ENCODE measurements around the gene CERS1. TPM values are rescaled to one million over a fixed set of nuclear protein-coding genes. Genes with fewer than 3 reads are reported as not detected.
"Not testable (repeated sequence)": the region's sequence is repeated elsewhere in the genome, so short reads cannot be mapped to it uniquely, and the experiment has no call there.

The CERS1 gene
- total RNA-seq, 2 donors from 2014 or later: 0.80 to 2.1 TPM

GRCh38 chr19:18920400-18920799 is 24.4 kb upstream of the CERS1 start:
- DNase-seq: no peak
- intact Hi-C loops (cut with DNase I): no loop called here
- no peak for ATAC-seq

DNA sequence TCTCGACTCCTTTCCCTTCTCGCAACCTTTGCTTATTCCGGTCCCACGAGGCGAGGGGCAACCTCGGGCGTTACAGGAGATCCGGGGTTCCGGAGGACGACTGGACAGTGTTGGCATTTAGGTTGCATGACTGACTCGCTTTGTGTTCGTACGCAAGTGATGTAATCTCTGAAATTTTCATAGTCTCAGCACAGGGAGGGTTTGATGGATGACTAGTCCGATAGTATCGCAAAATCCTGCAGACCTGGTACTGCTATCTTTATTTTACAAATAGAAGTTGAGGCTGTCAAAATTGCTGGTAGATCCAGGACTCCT is 23.9 kb upstream of the CERS1 start:
- intact Hi-C loops (cut with DNase I): no loop called here

DNA sequence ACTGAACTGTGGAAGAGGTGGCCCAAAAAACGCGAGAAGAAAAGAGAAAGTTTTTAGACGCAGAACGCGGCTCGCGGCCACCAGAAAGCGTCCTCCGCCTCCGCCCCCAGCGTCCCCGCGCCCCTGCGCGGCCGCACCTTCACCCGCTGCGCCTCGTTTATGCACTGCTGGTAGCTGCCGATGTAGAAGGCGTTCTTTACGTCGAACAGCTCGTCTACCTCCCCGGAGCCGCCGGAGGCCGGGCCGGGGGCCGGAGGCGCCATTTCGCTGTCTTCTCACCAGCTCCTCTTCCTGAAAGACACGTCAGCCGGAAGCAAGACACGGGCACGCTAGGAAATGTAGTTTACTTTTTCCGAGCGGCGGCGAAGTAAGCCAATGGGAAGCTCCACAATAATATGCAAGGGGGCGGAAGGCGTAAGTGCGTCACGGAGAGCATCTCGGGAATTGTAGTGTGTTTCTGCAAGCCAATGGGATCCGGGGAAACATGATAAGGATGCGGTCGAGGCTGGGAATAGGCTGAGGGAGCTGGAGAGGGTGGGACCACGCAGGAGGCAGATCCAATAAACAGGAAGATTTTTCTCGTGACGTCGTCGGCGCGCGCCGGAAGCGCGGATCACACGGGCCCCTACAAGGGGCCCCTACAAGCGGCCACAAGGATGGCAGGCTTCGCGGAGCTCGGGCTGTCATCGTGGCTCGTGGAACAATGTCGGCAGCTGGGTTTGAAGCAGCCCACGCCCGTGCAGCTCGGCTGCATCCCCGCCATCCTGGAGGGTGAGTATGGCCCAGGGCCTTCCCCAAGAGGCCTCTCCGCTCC is 23.3 kb upstream of the CERS1 start, which contains the start of the genes COPE and DDX49:
Gene COPE (minus strand): TSS at position 302 of the 814 bp plus-strand sequence. CDS start 39 bp downstream, at position 263.
Gene DDX49 (plus strand): TSS at position 630 of the 814 bp plus-strand sequence. CDS start 27 bp downstream, at position 657.
- DNase-seq (peak; percentile 98), ATAC-seq (peak; percentile 99)
- intact Hi-C loops (cut with DNase I): no loop called here

More for the DNA sequence above, 23.9 kb upstream of the CERS1 start:
- ATAC-seq (no peak), DNase-seq (no peak)

DNA sequence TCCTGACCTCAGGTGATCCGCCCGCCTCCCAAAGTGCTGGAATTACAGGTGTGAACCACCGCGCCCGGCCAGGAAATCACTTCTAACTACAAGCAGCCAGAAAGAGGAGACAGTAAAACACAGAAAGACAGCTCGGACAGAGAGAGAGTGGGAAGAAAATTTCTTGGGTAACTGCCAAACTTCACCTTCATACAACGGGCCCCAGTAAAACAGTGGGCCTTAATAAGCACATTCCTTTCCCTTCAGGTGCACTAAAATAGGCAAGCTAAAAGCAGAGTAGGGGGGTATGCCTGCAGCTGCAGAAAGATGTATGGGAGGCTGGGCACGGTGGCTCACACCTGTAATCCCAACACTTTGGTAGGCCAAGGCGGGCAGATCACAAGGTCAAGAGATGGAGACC is 21.6 kb upstream of the CERS1 start:
- ATAC-seq; intact Hi-C loops (cut with DNase I); DNase-seq: not testable (repeated sequence)

DNA sequence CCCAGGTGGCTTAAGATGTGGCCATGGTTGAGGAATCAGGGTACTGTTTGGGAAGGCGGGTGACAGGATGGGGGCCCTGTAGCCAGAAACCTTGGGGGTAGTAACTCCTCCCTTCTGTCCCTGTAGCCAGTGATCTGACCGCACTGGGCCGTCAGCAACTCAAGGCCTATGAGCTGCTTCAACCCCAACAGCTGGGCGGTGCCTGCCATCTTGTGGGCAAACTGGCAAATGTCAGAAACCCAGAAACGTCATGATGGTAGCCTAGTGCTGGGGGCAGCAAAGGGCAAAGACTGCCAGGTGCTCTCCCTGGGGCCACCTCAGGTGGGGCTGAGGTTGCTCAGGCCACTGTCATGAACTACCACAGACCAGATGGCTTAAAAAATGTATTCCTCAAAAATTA is 19.7 kb upstream of the CERS1 start:
- intact Hi-C loops (cut with DNase I): no loop called here
- ATAC-seq: no peak
- no peak for DNase-seq

GRCh38 chr19:18913466-18913865 is 17.5 kb upstream of the CERS1 start:
- DNase-seq: no peak
- intact Hi-C loops (cut with DNase I): no loop called here

DNA sequence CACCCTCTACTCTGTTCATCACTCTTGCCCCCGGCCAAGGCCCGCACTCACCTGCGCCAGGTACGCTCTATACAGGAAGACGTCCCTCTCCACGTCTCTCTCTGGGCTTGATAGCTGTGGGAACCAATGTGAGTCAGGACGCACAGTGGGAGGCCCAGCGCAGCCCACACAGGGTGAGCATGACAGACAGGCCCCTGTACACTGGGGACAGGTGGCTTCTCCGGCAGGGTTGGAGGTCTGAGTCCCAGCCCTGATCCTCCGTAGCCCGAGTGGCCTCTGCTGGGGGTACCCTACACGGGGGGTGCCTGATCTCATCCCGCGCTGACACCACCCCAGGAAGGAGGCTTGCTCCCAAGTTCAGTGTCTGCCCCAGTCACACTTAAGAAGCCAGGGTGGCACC is 17.0 kb upstream of the CERS1 start:
- intact Hi-C loops (cut with DNase I): no loop called here
- DNase-seq: no peak
- ATAC-seq: no peak

More at GRCh38 chr19:18913466-18913865, 17.5 kb upstream of the CERS1 start:
- ATAC-seq: no peak

DNA sequence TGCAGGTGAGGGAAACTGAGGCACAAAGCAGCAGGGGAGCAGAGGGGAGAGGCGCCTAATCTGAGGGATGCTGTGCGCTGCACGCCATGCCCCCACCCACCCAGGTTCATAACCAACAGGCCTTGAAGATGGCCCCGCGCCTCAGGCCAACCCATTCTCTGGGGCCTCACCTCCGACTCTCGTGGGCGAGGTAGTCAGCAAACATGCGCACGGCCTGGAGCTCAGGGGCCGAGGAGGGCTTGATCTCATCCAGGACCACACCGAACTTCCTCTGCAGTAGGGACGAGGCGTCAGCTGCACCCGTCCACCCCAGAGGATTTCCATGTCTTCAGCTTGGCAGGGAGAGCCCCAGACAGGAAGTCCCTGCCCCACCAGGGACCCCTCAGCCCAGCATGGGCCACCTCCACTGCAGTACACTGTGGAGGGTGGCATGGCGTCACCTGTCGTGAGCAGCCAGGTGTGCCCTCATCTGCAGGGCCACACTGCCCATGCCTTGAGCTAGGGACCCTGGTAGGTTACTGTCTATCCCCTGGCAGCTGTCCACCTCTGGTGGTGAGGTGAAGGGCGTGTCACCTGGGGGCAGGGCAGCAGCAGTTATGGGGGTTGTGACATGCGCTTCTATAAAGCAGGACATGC is 15.0 kb upstream of the CERS1 start:
- no peak for ATAC-seq
- intact Hi-C loops (cut with DNase I): no loop called here
- no peak for DNase-seq

- DNase-seq (no peak), ATAC-seq (no peak)
- intact Hi-C loops (cut with DNase I): no loop called here
Measured at GRCh38 chr19:18910010-18910409, 14.1 kb upstream of the CERS1 start.

GRCh38 chr19:18908917-18909619 is 13.1 kb upstream of the CERS1 start:
- intact Hi-C loops (cut with DNase I): no loop called here
- no peak for ATAC-seq
- no peak for DNase-seq

GRCh38 chr19:18906605-18907519 is 10.9 kb upstream of the CERS1 start:
- intact Hi-C loops (cut with DNase I): no loop called here
- DNase-seq: peak; percentile 18
- ATAC-seq: no peak

GRCh38 chr19:18905513-18906236 is 9.7 kb upstream of the CERS1 start:
- intact Hi-C loops (cut with DNase I): no loop called here
- DNase-seq (no peak), ATAC-seq (peak in 1 of 2 donors; percentile 28)

DNA sequence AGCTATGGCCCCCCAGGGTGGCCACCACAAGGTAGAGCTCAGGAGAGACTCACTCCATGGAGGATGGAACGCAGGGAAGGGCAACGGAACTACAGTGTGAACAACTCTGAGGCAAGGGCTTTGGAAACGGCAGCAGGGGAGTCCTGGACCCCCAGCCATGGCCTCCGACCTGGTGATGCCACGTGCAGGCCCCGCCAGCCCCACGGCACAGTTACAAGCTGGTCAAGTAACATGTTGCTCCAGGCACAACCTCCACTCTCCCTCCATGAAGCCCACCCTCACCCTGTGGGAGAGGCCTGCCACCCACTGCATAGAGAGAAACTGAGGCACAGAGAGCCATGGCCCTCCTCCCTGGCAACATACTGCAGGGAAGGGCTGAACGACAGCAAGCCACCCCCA is 9.1 kb upstream of the CERS1 start:
- intact Hi-C loops (cut with DNase I): no loop called here
- ATAC-seq (no peak), DNase-seq (no peak)

- intact Hi-C loops (cut with DNase I): no loop called here
- ATAC-seq: no peak
- no peak for DNase-seq
Measured at GRCh38 chr19:18904334-18905057, 8.5 kb upstream of the CERS1 start.

DNA sequence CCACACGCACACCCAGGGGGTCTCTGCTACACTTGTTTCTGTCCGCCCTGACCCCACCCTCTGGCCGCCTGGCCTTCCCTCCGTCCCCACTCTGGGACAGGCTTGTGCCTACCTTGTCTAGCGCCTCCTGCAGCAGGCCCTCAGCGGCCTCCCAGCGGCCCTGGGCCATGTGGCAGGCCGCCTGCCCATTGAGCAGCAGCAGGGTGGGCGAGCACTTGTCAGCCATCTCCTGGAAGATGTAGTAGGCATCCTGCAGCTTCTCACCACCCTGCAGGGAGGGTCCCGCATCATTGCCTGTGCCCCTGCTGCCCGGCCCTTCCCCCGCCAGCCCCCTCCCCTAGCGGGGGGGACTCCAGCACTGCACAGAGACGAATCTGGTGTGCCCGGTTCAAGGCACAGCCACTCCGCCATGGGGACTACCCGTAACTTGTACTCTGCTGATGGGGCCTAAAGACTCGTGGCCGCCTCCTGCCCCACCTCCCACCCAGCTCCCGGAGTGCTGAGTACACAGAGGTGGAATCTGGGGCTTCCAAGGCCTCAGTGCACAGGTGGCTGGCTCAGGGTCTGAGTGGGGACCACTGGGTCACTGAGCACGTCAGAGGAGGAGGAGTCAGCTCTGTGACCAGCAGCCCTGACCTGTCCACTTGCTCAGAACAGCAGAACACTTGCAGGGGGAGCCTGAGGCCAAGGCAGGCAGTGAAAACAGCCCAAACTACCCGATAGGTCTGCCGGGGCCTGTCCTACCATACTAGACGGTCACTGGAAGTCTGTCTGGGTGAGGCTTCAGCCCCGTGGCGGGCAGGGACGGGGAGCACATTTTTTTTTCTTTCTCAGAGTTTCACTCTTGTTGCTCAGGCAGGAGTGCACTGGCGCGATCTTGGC is 7.4 kb upstream of the CERS1 start:
- ATAC-seq (no peak), DNase-seq (no peak)
- intact Hi-C loops (cut with DNase I): no loop called here

DNA sequence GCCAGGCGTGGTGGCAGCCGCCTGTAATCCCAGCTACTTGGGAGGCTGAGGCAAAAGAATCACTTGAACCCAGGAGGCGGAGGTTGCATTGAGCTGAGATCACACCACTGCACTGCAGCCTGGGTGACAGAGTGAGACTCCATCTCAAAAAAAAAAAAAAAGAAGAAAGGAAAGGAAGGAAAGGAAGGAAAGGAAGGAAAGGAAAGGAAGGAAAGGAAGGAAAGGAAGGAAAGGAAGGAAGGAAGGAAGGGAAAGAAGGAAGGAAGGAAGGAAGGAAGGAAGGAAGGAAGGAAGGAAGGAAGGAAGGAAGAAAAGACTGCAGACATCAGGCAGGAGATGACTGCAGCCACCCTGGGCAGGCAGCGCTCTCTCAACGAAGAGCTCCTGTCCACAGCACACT is 6.6 kb upstream of the CERS1 start:
- intact Hi-C loops (cut with DNase I); ATAC-seq; DNase-seq: not testable (repeated sequence)

DNA sequence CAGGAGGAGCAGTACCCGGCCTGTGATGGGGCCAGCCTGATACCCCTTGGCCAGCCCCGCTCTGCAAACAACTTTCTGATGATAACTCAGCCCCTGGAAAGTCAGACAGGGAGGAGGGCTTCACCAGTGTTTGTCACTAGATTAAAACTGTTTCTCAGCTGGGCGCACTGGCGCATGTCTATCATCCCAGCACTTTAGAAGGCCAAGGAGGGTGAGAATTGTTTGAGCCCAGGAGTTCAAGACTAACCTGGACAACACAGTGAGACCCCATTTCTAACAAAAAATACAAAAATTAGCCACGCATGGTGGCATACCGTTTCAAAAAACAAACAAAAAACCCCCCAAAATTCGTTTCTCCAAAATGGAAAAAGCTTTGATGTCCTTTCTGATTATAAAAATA is 5.5 kb upstream of the CERS1 start:
- ATAC-seq: no peak
- no peak for DNase-seq
- intact Hi-C loops (cut with DNase I): no loop called here

Data from left cardiac atrium (tissue), 4 donors.